GM23338 (cell line): ENCODE results near the gene DISP3. TPM values are rescaled to one million over a fixed set of nuclear protein-coding genes. Genes with fewer than 3 reads are reported as not detected.

Source experiments
- ATAC-seq: fragments of 200-7000 bp; cut with Tn5 transposase; 3 replicates; pipeline ENCODE4 v1.9.1; 2020
- DNase-seq: peaks from one replicate; pipeline ENCODE4 v3.0.0-alpha.2; 2015; ENCODE audit warnings: low spot score
- H2AFZ ChIP-seq: fragments of 200-600 bp; sonication (generic); 2 replicates; pipeline ENCODE4 v1.8.0; 2016; ENCODE audit warnings: antibody characterized with exemption, mild to moderate bottlenecking, moderate library complexity
- H3F3A ChIP-seq: fragments of 200-600 bp; sonication (generic); replicated peaks from 2 replicates; pipeline ENCODE4 v1.8.0; 2017; ENCODE audit warnings: antibody characterized with exemption, mixed run types, low read depth
- H3K27ac ChIP-seq: fragments of 200-600 bp; sonication (generic); 2 replicates; pipeline ENCODE4 v1.6.1; 2016; ENCODE audit warnings: low read depth
- H3K27me3 ChIP-seq: fragments of 200-600 bp; sonication (generic); 2 replicates; pipeline ENCODE4 v1.8.0; 2016; ENCODE audit warnings: mild to moderate bottlenecking, mixed run types, moderate library complexity; ENCODE audit not compliant: insufficient read depth
- H3K36me3 ChIP-seq: fragments of 200-600 bp; sonication (generic); 2 replicates; pipeline ENCODE4 v1.8.0; 2016; ENCODE audit warnings: mild to moderate bottlenecking; ENCODE audit not compliant: insufficient read depth
- H3K4me1 ChIP-seq: fragments of 200-600 bp; sonication (generic); 2 replicates; pipeline ENCODE4 v1.8.0; 2016; ENCODE audit warnings: mild to moderate bottlenecking, moderate library complexity; ENCODE audit not compliant: insufficient read depth
- H3K4me2 ChIP-seq: fragments of 200-600 bp; sonication (generic); 2 replicates; pipeline ENCODE4 v1.7.1; 2017; ENCODE audit warnings: mixed run types
- H3K4me3 ChIP-seq: fragments of 200-600 bp; sonication (generic); 2 replicates; pipeline ENCODE4 v1.6.1; 2016; ENCODE audit warnings: mixed run types
- H3K79me2 ChIP-seq: fragments of 200-600 bp; sonication (generic); replicated peaks from 2 replicates; pipeline ENCODE4 v1.8.0; 2017; ENCODE audit warnings: mild to moderate bottlenecking; ENCODE audit not compliant: insufficient read depth
- H3K9me2 ChIP-seq: fragments of 200-600 bp; sonication (generic); 2 replicates; pipeline ENCODE4 v1.8.0; 2017; ENCODE audit not compliant: insufficient read depth
- H4K20me1 ChIP-seq: fragments of 200-600 bp; sonication (generic); replicated peaks from 2 replicates; pipeline ENCODE4 v1.8.0; 2017; ENCODE audit warnings: mild to moderate bottlenecking; ENCODE audit not compliant: insufficient read depth
- H3K27ac Mint-ChIP-seq: 2 replicates; pipeline ENCODE4 v1.8.0; 2020; ENCODE audit warnings: inconsistent platforms, mild to moderate bottlenecking, moderate library complexity, mixed read lengths
- H3K27me3 Mint-ChIP-seq: 3 replicates; pipeline ENCODE4 v1.8.0; 2022; ENCODE audit warnings: low read depth, mild to moderate bottlenecking, moderate library complexity, mixed read lengths, inconsistent platforms; ENCODE audit not compliant: insufficient read depth, poor library complexity
- H3K36me3 Mint-ChIP-seq: 3 replicates; pipeline ENCODE4 v1.8.0; 2021; ENCODE audit warnings: low read depth, mild to moderate bottlenecking, inconsistent platforms, moderate library complexity, mixed read lengths
- H3K4me1 Mint-ChIP-seq: 3 replicates; pipeline ENCODE4 v1.8.0; 2020; ENCODE audit warnings: mild to moderate bottlenecking, inconsistent platforms, mixed read lengths
- H3K4me3 Mint-ChIP-seq: 3 replicates; pipeline ENCODE4 v1.8.0; 2021; ENCODE audit warnings: moderate library complexity, mild to moderate bottlenecking, inconsistent platforms, mixed read lengths
- H3K9me3 Mint-ChIP-seq: 3 replicates; pipeline ENCODE4 v1.8.0; 2020; ENCODE audit warnings: moderate library complexity, mild to moderate bottlenecking, inconsistent platforms, mixed read lengths
- CREB1 ChIP-seq: fragments of 250-450 bp; sonication (Bioruptor Pico); IDR thresholded peaks from 2 replicates; pipeline ENCODE4 v1.5.0; 2020; ENCODE audit warnings: low read depth, mild to moderate bottlenecking, moderate library complexity
- CTCF ChIP-seq, 2 experiments: fragments of 200-600 bp in 1 of 2; sonication (generic) in 1 of 2; conservative IDR thresholded peaks; 2 replicates each; pipeline versions ENCODE4 v1.5.1 to v1.6.1; 2016 to 2017; ENCODE audit warnings: antibody characterized with exemption in 2 of 2, low read depth in 2 of 2, mild to moderate bottlenecking in 2 of 2, moderate library complexity in 1 of 2
- ETS1 ChIP-seq: IDR thresholded peaks from 2 replicates; pipeline ENCODE4 v1.6.1; 2016; ENCODE audit warnings: antibody characterized with exemption
- EZH2 ChIP-seq: fragments of 200-600 bp; sonication (generic); IDR thresholded peaks from one replicate; pipeline ENCODE4 v1.8.0; 2017; ENCODE audit warnings: antibody characterized with exemption, mild to moderate bottlenecking, low read depth; ENCODE audit not compliant: unreplicated experiment
- EZH2phosphoT487 ChIP-seq: fragments of 200-600 bp; sonication (generic); IDR thresholded peaks from one replicate; pipeline ENCODE4 v1.8.1; 2018; ENCODE audit warnings: antibody characterized with exemption; ENCODE audit not compliant: unreplicated experiment
- JUNB ChIP-seq: IDR thresholded peaks from one replicate; pipeline ENCODE4 v1.6.1; 2016; ENCODE audit warnings: antibody characterized with exemption; ENCODE audit not compliant: unreplicated experiment
- NANOG ChIP-seq: IDR thresholded peaks from 2 replicates; pipeline ENCODE4 v1.6.1; 2016; ENCODE audit warnings: antibody characterized with exemption, borderline replicate concordance
- POLR2AphosphoS5 ChIP-seq: IDR thresholded peaks from 2 replicates; pipeline ENCODE4 v1.6.1; 2016; ENCODE audit warnings: antibody characterized with exemption, low read depth
- STAT1 ChIP-seq: IDR thresholded peaks from one replicate; pipeline ENCODE4 v1.6.1; 2016; ENCODE audit warnings: antibody characterized with exemption; ENCODE audit not compliant: unreplicated experiment
- ZNF114 ChIP-seq: fragments of 250-450 bp; sonication (Bioruptor Pico); IDR thresholded peaks from 2 replicates; pipeline ENCODE4 v1.5.0; 2020; ENCODE audit warnings: mild to moderate bottlenecking, moderate library complexity
- ZNF331 ChIP-seq: fragments of 250-450 bp; sonication (Bioruptor Pico); IDR thresholded peaks from 2 replicates; pipeline ENCODE4 v1.5.0; 2020; ENCODE audit warnings: low read depth, mild to moderate bottlenecking, moderate library complexity
- ZNF462 ChIP-seq: fragments of 250-450 bp; sonication (Bioruptor Pico); IDR thresholded peaks from 2 replicates; pipeline ENCODE4 v1.5.0; 2020; ENCODE audit warnings: mild to moderate bottlenecking, moderate library complexity
- polyA plus RNA-seq: library from polyadenylated mRNA; unstranded; fragments of >200 nt; fragmentation: Nextera tagmentation; extraction: Ambion mirVana; gene quantifications from 2 replicates; pipeline ENCODE4 v1.2.1, GENCODE V29; 2016
- total RNA-seq: library from RNA; depleted of rRNA; stranded (reverse); fragments of >200 nt; shearing (Covaris generic); gene quantifications from 2 replicates; pipeline ENCODE4 v1.2.3, GENCODE V29; 2014
- TF ChIP-seq, protein P1 (sequence below): IDR thresholded peaks from one replicate; pipeline ENCODE4 v1.6.1; 2018; ENCODE audit warnings: antibody characterized with exemption; ENCODE audit not compliant: unreplicated experiment

DISP3 gene
- total and polyA plus RNA-seq, 2 experiments from 2014 or later: 3.2 to 11.1 TPM

DNA sequence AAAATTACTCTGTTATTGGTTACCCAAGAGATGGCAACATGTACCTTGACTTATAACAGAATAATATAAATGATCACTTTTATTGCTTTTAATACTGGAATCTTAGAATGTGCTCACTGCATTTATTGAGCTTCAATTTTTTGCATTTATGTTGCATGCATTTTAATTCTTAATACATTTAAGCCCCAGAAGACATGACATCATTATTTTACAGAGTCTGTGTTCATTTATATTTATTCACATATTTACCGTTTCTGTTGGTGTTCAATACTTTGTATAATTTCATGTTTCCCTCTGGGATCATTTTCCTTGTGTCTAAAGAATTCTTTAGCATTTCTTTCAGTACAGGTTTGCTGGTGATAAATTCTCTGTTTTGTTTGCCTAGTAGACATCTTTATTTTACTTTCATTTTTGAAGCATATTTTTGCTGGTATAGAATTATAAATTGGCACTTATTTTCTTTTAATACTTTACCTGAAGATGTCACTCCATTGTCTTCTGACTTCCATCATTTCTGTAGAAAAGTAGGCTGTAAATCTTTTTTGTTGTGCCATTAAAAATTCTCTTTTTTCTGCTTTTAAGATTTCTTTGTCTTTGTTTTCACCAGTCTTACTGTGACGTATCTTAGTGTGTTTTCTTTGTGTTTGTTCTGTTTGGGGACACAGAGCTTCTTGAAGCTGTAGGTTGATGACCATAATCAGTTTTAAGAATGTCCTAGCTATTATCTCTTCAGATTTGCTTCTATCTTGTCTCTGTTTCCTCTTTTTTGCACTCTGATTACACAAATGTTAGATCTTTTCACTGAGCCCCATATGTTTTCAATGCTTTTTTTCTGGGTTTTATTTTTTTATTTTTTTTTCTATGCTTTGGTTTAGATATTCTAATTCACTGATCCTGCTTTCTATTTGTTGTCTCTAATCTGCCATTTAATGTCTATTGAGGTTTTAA is 26.9 kb downstream of the DISP3 start:
- no peak overlapping the region for H3K27ac Mint-ChIP-seq
- Histone ChIP-seq H3K79me2 (no peaks in the 10 kb centered on the region), H3K27ac (no peak overlapping the region), H2AFZ (no peak overlapping the region), H3K27me3 (no peaks in the 10 kb centered on the region), H3K4me3 (no peak overlapping the region), H3K4me2 (no peak overlapping the region), H4K20me1 (no peaks in the 10 kb centered on the region), H3K9me2 (no peaks in the 10 kb centered on the region; the same call in 1 of the 2 replicates), H3K36me3 (peaks cover 18% of the 10 kb centered on the region; the same call in 1 of the 2 replicates), H3K4me1 (no peaks in the 10 kb centered on the region; the same call in 1 of the 2 replicates), H3F3A (no peaks in the 10 kb centered on the region)
- H3K27me3 Mint-ChIP-seq: peaks cover 5% of the 10 kb centered on the region
- ATAC-seq (no peak), DNase-seq (no peak)
- H3K4me3 Mint-ChIP-seq: no peak overlapping the region
- TF ChIP-seq ZNF331: no peak
- TF ChIP-seq CREB1: no peak
- no peak for TF ChIP-seq CTCF (conservative IDR thresholded peaks at IDR 0.05; ENCODE audit: low read depth in 2 of 2)
- no peak for TF ChIP-seq JUNB
- no peak for TF ChIP-seq ETS1
- no peak for TF ChIP-seq EZH2
- no peak for TF ChIP-seq ZNF462 (CRISPR knock-in tag)
- no peak for TF ChIP-seq STAT1
- TF ChIP-seq, protein P1, sequence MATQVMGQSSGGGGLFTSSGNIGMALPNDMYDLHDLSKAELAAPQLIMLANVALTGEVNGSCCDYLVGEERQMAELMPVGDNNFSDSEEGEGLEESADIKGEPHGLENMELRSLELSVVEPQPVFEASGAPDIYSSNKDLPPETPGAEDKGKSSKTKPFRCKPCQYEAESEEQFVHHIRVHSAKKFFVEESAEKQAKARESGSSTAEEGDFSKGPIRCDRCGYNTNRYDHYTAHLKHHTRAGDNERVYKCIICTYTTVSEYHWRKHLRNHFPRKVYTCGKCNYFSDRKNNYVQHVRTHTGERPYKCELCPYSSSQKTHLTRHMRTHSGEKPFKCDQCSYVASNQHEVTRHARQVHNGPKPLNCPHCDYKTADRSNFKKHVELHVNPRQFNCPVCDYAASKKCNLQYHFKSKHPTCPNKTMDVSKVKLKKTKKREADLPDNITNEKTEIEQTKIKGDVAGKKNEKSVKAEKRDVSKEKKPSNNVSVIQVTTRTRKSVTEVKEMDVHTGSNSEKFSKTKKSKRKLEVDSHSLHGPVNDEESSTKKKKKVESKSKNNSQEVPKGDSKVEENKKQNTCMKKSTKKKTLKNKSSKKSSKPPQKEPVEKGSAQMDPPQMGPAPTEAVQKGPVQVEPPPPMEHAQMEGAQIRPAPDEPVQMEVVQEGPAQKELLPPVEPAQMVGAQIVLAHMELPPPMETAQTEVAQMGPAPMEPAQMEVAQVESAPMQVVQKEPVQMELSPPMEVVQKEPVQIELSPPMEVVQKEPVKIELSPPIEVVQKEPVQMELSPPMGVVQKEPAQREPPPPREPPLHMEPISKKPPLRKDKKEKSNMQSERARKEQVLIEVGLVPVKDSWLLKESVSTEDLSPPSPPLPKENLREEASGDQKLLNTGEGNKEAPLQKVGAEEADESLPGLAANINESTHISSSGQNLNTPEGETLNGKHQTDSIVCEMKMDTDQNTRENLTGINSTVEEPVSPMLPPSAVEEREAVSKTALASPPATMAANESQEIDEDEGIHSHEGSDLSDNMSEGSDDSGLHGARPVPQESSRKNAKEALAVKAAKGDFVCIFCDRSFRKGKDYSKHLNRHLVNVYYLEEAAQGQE: no peak
- TF ChIP-seq ZNF114 (CRISPR knock-in tag): no peak
- TF ChIP-seq NANOG: no peak
- no peak for TF ChIP-seq EZH2phosphoT487
- TF ChIP-seq POLR2AphosphoS5: no peak
- H3K4me1 Mint-ChIP-seq: peaks cover 3% of the 10 kb centered on the region; the same call in 1 of the 3 replicates
- H3K36me3 Mint-ChIP-seq: peaks cover 79% of the 10 kb centered on the region
- H3K9me3 Mint-ChIP-seq: peaks cover 51% of the 10 kb centered on the region
